Measurements from ENCODE around the gene LBHD2.

DNA sequence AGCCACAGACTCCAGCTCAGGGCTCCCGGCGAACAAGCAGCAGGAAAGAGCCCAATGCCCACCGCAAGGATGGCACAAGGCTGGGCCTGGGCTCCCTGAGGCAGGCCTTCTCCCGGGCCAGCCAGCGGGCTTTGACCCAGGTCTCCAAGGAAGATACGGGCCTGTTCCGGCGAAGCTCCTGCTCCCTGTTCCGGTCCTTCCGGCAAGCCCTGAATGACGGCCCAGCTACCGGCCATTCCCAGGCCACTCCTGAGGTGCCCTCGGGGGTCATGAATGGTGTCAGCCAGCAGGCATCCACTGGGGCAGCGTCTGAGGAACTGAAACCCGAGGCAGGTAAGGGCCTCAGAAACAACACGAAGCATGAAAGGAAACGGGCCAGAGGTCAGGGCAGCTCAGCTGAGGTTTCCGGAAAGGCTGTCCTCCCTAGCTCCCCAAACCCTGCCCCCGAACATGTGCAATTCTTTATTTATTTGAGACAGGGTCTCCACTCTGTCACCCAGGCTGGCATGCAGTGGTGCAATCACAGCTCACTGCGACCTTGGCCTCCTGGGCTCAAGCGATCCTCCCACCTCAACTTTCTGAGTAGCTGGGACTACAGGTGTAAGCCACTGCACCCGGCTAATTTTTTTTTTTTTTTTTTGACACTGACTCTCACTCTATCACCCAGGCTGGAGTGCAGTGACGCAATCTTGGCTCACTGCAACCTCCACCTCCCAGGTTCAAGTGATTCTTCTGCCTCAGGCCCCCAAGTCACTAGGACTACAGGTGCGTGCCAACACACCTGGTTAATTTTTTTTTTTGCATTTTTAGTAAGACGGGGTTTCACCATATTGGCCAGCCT, 16.5 kb downstream of the LBHD2 start:
- TF ChIP-seq POLR2A (IDR thresholded peaks at IDR 0.05), result no peak
- TF ChIP-seq, protein P1, sequence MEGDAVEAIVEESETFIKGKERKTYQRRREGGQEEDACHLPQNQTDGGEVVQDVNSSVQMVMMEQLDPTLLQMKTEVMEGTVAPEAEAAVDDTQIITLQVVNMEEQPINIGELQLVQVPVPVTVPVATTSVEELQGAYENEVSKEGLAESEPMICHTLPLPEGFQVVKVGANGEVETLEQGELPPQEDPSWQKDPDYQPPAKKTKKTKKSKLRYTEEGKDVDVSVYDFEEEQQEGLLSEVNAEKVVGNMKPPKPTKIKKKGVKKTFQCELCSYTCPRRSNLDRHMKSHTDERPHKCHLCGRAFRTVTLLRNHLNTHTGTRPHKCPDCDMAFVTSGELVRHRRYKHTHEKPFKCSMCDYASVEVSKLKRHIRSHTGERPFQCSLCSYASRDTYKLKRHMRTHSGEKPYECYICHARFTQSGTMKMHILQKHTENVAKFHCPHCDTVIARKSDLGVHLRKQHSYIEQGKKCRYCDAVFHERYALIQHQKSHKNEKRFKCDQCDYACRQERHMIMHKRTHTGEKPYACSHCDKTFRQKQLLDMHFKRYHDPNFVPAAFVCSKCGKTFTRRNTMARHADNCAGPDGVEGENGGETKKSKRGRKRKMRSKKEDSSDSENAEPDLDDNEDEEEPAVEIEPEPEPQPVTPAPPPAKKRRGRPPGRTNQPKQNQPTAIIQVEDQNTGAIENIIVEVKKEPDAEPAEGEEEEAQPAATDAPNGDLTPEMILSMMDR (IDR thresholded peaks at IDR 0.05), result no peak
- TF ChIP-seq EP300 (IDR thresholded peaks at IDR 0.05), result no peak
